ENCODE data around the gene ORM2. TPM values are rescaled to one million over a fixed set of nuclear protein-coding genes. Genes with fewer than 3 reads are reported as not detected.

The ORM2 gene
- total RNA-seq, 1 experiment from 2014 or later = 0.59 TPM

- H3K9me2 ChIP-seq (ENCODE audit: insufficient read depth) = no peaks in the 10 kb centered on the region
These were observed 48.3 kb downstream of the ORM2 start for GRCh38 chr9:114378016-114378415.

GRCh38 chr9:114378883-114379282, 49.2 kb downstream of the ORM2 start:
- H3K9me2 ChIP-seq (ENCODE audit: insufficient read depth) = no peaks in the 10 kb centered on the region
- H3K9me3 ChIP-seq (ENCODE audit: control insufficient read depth in 1 of 2, insufficient read depth in 1 of 2, low read depth in 1 of 2, low read length in 2 of 2) = no peaks in the 10 kb centered on the region
- H3K79me2 ChIP-seq (ENCODE audit: insufficient read depth, low read length) = no peaks in the 10 kb centered on the region
- no peak overlapping the region for H3K4me3 ChIP-seq (replicated peaks in 1 of 2; ENCODE audit: low read depth in 1 of 2, low read length in 2 of 2)
- no peak overlapping the region for H3K27ac ChIP-seq (ENCODE audit: low read depth, low read length)
- BruUV-seq (replicated peaks) = no TSS peak
- H3K9ac ChIP-seq (ENCODE audit: low read length) = no peak overlapping the region
- no peaks in the 10 kb centered on the region for H3K36me3 ChIP-seq (ENCODE audit: control insufficient read depth in 1 of 2, insufficient read depth in 2 of 2, low read length in 2 of 2)
- CTCF ChIA-PET = no interaction called here
- H3K4me1 ChIP-seq (ENCODE audit: control insufficient read depth in 1 of 2, insufficient read depth in 2 of 2, low read length in 2 of 2) = no peaks in the 10 kb centered on the region
- RAD21 ChIA-PET (ENCODE audit: low non-redundant PET in 1 of 2, low total read pairs in 2 of 2, uncharacterized antibody in 2 of 2, unreplicated experiment in 2 of 2) = no interaction called here
- H3K27me3 ChIP-seq (ENCODE audit: insufficient read depth, low read length) = no peaks in the 10 kb centered on the region
- no peaks in the 10 kb centered on the region for H4K20me1 ChIP-seq (ENCODE audit: insufficient read depth)
- ATAC-seq (no peak), DNase-seq (ENCODE audit: low read depth, low spot score) (no peak)
- no peak overlapping the region for H3K4me2 ChIP-seq (ENCODE audit: low read length)
- no peak overlapping the region for H2AFZ ChIP-seq (ENCODE audit: low read depth, low read length, poor library complexity, severe bottlenecking)
- POLR2A ChIA-PET = no interaction called here
- intact Hi-C loops (cut with micrococcal nuclease) = no loop called here
- TF ChIP-seq TCF7L2 (IDR thresholded peaks at IDR 0.05; ENCODE audit: borderline replicate concordance, extremely low read depth, insufficient read depth, insufficient read length) = no peak
- no peak for TF ChIP-seq REST (IDR thresholded peaks at IDR 0.05; ENCODE audit: low read depth)
- no peak for TF ChIP-seq EZH2 (IDR thresholded peaks at IDR 0.05)
- TF ChIP-seq SRF (IDR thresholded peaks at IDR 0.05; ENCODE audit: low read depth) = no peak
- no peak for TF ChIP-seq POLR2A (IDR thresholded peaks at IDR 0.05; ENCODE audit: borderline replicate concordance, extremely low read depth, insufficient read depth, insufficient read length)
- no peak for TF ChIP-seq EGR1 (IDR thresholded peaks at IDR 0.05; ENCODE audit: low read depth)
- TF ChIP-seq POLR2AphosphoS5 (IDR thresholded peaks at IDR 0.05; ENCODE audit: low read depth, low read length) = no peak
- no peak for TF ChIP-seq ZNF274 (IDR thresholded peaks at IDR 0.05; ENCODE audit: low read depth, low read length)
- TF ChIP-seq YY1 (IDR thresholded peaks at IDR 0.05; ENCODE audit: extremely low read depth, insufficient replicate concordance, low read depth, low read length) = no peak
- TF ChIP-seq SP1 (IDR thresholded peaks at IDR 0.05; ENCODE audit: low read depth) = no peak
- TF ChIP-seq, protein P1, sequence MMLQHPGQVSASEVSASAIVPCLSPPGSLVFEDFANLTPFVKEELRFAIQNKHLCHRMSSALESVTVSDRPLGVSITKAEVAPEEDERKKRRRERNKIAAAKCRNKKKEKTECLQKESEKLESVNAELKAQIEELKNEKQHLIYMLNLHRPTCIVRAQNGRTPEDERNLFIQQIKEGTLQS (IDR thresholded peaks at IDR 0.05) = no peak
- TF ChIP-seq JUND (IDR thresholded peaks at IDR 0.05) = no peak
- no peak for TF ChIP-seq CBX3 (IDR thresholded peaks at IDR 0.05; ENCODE audit: low read depth)
- no peak for TF ChIP-seq EZH2phosphoT487 (IDR thresholded peaks at IDR 0.05; ENCODE audit: borderline replicate concordance)

More at GRCh38 chr9:114378016-114378415, 48.3 kb downstream of the ORM2 start:
- BruUV-seq (replicated peaks) = no TSS peak
- H3K27me3 ChIP-seq (ENCODE audit: insufficient read depth, low read length) = no peaks in the 10 kb centered on the region
- TF ChIP-seq SP1 (IDR thresholded peaks at IDR 0.05; ENCODE audit: low read depth) = no peak
- no peak for TF ChIP-seq ELF1 (IDR thresholded peaks at IDR 0.05; ENCODE audit: borderline replicate concordance, low read depth)
- no peak for TF ChIP-seq CEBPB (IDR thresholded peaks at IDR 0.05; ENCODE audit: low read depth)
- TF ChIP-seq JUND (IDR thresholded peaks at IDR 0.05) = no peak
- no peak for TF ChIP-seq CBX3 (IDR thresholded peaks at IDR 0.05; ENCODE audit: low read depth)
- no peak for TF ChIP-seq RAD21 (IDR thresholded peaks at IDR 0.05; ENCODE audit: low read depth)
- TF ChIP-seq TCF7L2 (IDR thresholded peaks at IDR 0.05; ENCODE audit: borderline replicate concordance, extremely low read depth, insufficient read depth, insufficient read length) = no peak
- TF ChIP-seq ZNF274 (IDR thresholded peaks at IDR 0.05; ENCODE audit: low read depth, low read length) = no peak
- no peak for TF ChIP-seq ZFX (IDR thresholded peaks at IDR 0.05)
- no peak overlapping the region for H3K9ac ChIP-seq (ENCODE audit: low read length)
- DNase-seq (ENCODE audit: low read depth, low spot score) (no peak), ATAC-seq (no peak)
- H2AFZ ChIP-seq (ENCODE audit: low read depth, low read length, poor library complexity, severe bottlenecking) = no peak overlapping the region
- H3K4me2 ChIP-seq (ENCODE audit: low read length) = no peak overlapping the region
- no peaks in the 10 kb centered on the region for H3K36me3 ChIP-seq (ENCODE audit: control insufficient read depth in 1 of 2, insufficient read depth in 2 of 2, low read length in 2 of 2)
- ChIA-PET POLR2A (no interaction called here), RAD21 (ENCODE audit: low non-redundant PET in 1 of 2, low total read pairs in 2 of 2, uncharacterized antibody in 2 of 2, unreplicated experiment in 2 of 2) (no interaction called here), CTCF (no interaction called here)
- H3K9me3 ChIP-seq (ENCODE audit: control insufficient read depth in 1 of 2, insufficient read depth in 1 of 2, low read depth in 1 of 2, low read length in 2 of 2) = no peaks in the 10 kb centered on the region
- no peaks in the 10 kb centered on the region for H4K20me1 ChIP-seq (ENCODE audit: insufficient read depth)
- no peaks in the 10 kb centered on the region for H3K4me1 ChIP-seq (ENCODE audit: control insufficient read depth in 1 of 2, insufficient read depth in 2 of 2, low read length in 2 of 2)
- intact Hi-C loops (cut with micrococcal nuclease) = no loop called here
- no peaks in the 10 kb centered on the region for H3K79me2 ChIP-seq (ENCODE audit: insufficient read depth, low read length)
- no peak overlapping the region for H3K4me3 ChIP-seq (replicated peaks in 1 of 2; ENCODE audit: low read depth in 1 of 2, low read length in 2 of 2)
- no peak overlapping the region for H3K27ac ChIP-seq (ENCODE audit: low read depth, low read length)
